H1 (cell line): ENCODE measurements around the gene FUT2. TPM values are rescaled to one million over a fixed set of nuclear protein-coding genes. Genes with fewer than 3 reads are reported as not detected.

Source experiments
- CEBPB ChIP-seq: IDR thresholded peaks from 2 replicates; pipeline ENCODE4 v1.6.1; 2012; ENCODE audit warnings: low read depth, low read length
- E2F6 ChIP-seq: IDR thresholded peaks from 2 replicates; pipeline ENCODE4 v1.6.1; 2012; ENCODE audit warnings: inconsistent platforms
- NANOG ChIP-seq: IDR thresholded peaks from 2 replicates; pipeline ENCODE4 v1.6.1; 2011; ENCODE audit warnings: low read length, low read depth, mild to moderate bottlenecking, inconsistent platforms; ENCODE audit not compliant: insufficient read depth, poor library complexity, severe bottlenecking
- RFX5 ChIP-seq: IDR thresholded peaks from 2 replicates; pipeline ENCODE4 v1.6.1; 2011; ENCODE audit warnings: low read depth, low read length, improper control_type of control experiment, borderline replicate concordance
- SIN3A ChIP-seq, 2 experiments: IDR thresholded peaks in 1 of 2; conservative IDR thresholded peaks in 1 of 2; 2 replicates each; pipeline ENCODE4 v1.6.1; 2011 to 2012; ENCODE audit warnings: low read length in 2 of 2, improper control_type of control experiment in 1 of 2, low read depth in 1 of 2, mild to moderate bottlenecking in 1 of 2
- SIRT6 ChIP-seq: IDR thresholded peaks from one replicate; pipeline ENCODE4 v1.7.1; 2012; ENCODE audit warnings: low read length, inconsistent platforms
- SP1 ChIP-seq: IDR thresholded peaks from 2 replicates; pipeline ENCODE4 v1.6.1; 2011; ENCODE audit warnings: low read depth, low read length
- polyA plus RNA-seq, 7 experiments: library from polyadenylated mRNA; depleted of rRNA in 3 of 7; stranded (reverse) in 5 of 7; unstranded in 2 of 7; fragments of >200 nt in 5 of 7; fragments of 200-250 nt in 2 of 7; gene quantifications; 1 replicate in 5 of 7; 2 replicates in 1 of 7; 4 replicates in 1 of 7; pipeline versions ENCODE4 v1.2.1 to v1.2.3, GENCODE V29; 2011 to 2013; ENCODE audit warnings: missing spikeins in 2 of 7, mixed read lengths in 2 of 7
- total RNA-seq: library from RNA; stranded (reverse); fragmentation: NEBNext Ultra II Directional; extraction: Animal tissue kit (Norgen Biotek cat#: 25700); gene quantifications from 2 replicates; pipeline ENCODE4 v1.2.1, GENCODE V29; 2021

Gene FUT2
- total and polyA plus RNA-seq, 2 of the 8 experiments (the other 6 are each of a cell fraction or from before 2014, with no cell fraction given), result 5.0 to 5.6 TPM

DNA sequence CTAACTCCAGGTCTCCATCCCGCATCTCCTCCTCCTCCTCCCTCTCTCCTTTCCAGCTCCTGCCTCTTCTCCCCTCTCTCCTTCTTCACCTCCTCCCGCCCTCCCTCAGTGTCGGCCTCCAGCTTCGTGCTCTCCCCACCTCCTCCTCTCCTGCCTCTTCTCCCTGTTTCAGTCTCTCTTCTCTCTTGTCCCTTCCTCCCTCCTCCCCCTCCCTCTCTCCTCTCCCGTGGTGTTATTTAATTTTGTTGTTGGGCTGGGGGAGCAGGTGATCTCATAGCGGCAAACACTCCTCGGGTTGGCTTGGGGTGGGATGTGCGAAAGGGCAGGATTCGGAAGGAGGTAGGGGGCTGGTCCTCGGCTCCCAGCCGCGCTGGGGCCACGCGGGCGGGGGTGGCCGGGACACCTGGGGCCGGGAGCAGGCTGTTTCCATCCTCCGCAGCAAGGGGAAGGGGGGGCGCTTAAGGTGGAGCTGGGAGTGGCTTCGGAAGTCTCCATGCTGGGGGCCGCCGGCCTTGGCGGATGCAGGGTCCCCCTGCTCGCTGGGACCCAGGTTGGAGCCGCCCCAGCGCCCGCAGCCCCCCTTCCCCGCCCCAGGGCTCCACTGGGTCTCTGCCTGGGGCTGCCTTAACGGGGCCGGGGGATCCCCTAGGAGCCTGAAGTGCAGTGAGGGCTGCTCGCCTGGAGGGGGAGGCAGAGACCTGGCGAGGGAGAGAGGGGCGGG, 49.6 kb upstream of the FUT2 start, which contains the start of gene CA11 (continued):
- no peak for TF ChIP-seq E2F6
- TF ChIP-seq SIN3A (conservative IDR thresholded peaks at IDR 0.05 in 1 of 2, IDR thresholded peaks at IDR 0.05 in 1 of 2; ENCODE audit: low read depth in 1 of 2, low read length in 2 of 2), result peak in 1 of 2 experiments; percentile 51; a peak in 2 of 4 replicates
- no peak for TF ChIP-seq NANOG
- no peak for TF ChIP-seq RFX5
- TF ChIP-seq SIRT6, result no peak
- TF ChIP-seq SP1, result 0 out of 2 replicates have a peak, but pooled peaks have one; percentile 1
- TF ChIP-seq CEBPB, result no peak
